GM06990 (cell line): ENCODE measurements around the gene ZSCAN26.

Experiments
- DNase-seq: peaks from one replicate; pipeline ENCODE4 v3.0.0-alpha.2; 2011; ENCODE audit not compliant: insufficient read length; ENCODE audit errors: extremely low read depth
- H3K27me3 ChIP-seq: replicated peaks from 2 replicates; pipeline ENCODE4 v1.6.0; 2011; ENCODE audit warnings: low read length; ENCODE audit not compliant: control insufficient read depth, insufficient read depth
- H3K36me3 ChIP-seq: 2 replicates; pipeline ENCODE4 v1.5.1; 2011; ENCODE audit warnings: low read length; ENCODE audit not compliant: control insufficient read depth, insufficient read depth
- H3K4me3 ChIP-seq: replicated peaks from 2 replicates; pipeline ENCODE4 v1.5.1; 2011; ENCODE audit warnings: low read depth, mild to moderate bottlenecking, control low read depth, low read length
- TF ChIP-seq, protein P1 (sequence below): IDR thresholded peaks from 2 replicates; pipeline ENCODE4 v1.5.1; 2011; ENCODE audit warnings: low read length, control low read depth, mild to moderate bottlenecking, inconsistent platforms; ENCODE audit not compliant: insufficient read depth, poor library complexity, severe bottlenecking

ZSCAN26 gene

DNA sequence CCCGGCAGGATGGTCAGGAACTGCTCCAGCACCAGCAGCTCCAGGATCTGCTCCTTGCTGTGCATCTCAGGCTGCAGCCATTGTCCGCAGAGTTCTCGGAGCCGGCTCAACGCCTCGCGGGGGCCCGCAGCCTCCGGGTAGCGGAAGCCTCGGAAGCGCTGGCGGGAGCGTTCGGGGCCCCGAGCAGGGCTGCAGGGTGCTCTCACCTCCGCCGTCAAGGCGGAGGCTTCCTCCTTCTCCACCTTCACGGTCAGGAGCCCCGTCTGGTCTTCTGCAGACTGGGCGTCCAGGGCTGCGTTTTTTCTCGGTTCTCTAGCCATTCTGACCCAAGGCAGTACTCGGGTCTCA, 15.3 kb upstream of the ZSCAN26 start:
- no peaks in the 10 kb centered on the region for H3K27me3 ChIP-seq
- DNase-seq = peak; percentile 62
- H3K36me3 ChIP-seq = peaks cover under 1% of the 10 kb centered on the region
- peak overlapping the region; percentile 79 for H3K4me3 ChIP-seq
- TF ChIP-seq, protein P1, sequence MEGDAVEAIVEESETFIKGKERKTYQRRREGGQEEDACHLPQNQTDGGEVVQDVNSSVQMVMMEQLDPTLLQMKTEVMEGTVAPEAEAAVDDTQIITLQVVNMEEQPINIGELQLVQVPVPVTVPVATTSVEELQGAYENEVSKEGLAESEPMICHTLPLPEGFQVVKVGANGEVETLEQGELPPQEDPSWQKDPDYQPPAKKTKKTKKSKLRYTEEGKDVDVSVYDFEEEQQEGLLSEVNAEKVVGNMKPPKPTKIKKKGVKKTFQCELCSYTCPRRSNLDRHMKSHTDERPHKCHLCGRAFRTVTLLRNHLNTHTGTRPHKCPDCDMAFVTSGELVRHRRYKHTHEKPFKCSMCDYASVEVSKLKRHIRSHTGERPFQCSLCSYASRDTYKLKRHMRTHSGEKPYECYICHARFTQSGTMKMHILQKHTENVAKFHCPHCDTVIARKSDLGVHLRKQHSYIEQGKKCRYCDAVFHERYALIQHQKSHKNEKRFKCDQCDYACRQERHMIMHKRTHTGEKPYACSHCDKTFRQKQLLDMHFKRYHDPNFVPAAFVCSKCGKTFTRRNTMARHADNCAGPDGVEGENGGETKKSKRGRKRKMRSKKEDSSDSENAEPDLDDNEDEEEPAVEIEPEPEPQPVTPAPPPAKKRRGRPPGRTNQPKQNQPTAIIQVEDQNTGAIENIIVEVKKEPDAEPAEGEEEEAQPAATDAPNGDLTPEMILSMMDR = no peak

DNA sequence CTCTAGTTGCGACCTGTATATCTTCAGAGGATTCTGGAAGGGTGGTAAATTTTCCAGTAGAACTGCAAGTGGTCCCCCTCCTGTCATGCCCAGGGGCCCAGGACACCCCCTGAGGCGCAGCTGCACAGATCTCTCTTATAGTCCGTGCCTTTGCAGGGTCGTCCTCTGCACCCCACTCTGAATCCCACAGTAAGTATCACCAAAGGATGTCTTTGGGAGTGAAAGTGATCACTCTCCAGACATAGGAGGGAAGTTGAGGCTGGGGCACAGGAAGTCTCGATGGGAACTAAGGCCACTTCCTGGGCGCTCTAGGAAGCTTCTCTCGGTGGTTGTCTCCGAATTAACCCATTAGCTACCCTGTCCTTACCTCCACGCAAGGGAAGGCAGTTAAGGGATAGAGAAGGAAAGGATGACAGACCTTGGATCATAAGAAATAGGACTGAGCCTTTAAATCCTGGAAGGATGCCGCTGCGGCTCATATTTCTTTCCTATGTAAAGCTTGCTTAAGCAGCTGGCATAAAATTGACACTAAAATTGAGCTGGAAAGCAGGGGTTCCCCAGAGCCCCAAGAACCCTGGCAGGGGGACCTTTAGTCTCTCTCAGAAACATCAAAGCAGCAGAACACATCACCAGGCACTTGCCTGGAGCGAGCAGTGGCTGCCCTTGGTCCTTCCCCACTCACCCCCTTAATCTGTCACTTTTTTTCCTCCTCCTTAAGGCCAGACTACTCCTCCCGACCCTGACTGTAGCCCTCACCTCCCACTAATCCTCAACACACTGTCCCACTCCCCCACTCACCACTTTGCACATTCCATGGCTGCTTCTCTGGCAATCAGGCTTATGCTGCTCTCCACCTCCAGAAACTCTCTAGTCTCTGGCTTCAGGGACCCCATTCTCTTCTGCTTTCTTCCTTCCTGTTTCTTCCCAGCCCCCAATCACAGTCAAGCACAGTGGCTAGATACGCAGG, 14.7 kb upstream of the ZSCAN26 start, which contains the start of gene ZKSCAN4:
Gene ZKSCAN4 (minus strand): TSS at position 261 of the 967 bp plus-strand sequence. CDS start 289 bp downstream, outside the sequence.
- TF ChIP-seq, protein P1 = no peak
- peak; percentile 70 for DNase-seq
- Histone ChIP-seq H3K36me3 (no peaks in the 10 kb centered on the region), H3K27me3 (no peaks in the 10 kb centered on the region), H3K4me3 (peak within 1 kb of the TSS; percentile 79)

DNA sequence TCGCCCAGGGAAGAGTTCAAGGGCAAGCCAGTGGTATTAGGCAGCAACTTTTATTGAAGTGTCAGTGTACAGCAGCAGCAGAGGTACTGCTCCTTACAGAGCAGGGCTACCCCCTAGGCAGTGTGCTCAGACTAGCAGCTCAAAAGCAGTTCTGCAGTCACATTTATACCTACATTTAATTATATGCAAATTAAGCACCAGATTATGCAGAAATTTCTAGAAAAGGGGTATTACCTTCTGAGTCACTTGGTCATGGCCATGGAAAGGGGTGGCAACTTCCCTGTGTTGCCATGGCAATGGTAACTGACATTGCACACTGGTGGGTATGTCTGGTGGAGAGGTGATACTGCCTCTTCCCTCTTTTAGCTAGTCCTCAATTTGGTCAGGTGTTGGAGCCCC, 12.8 kb upstream of the ZSCAN26 start:
- Histone ChIP-seq H3K36me3 (no peaks in the 10 kb centered on the region), H3K4me3 (no peak overlapping the region), H3K27me3 (no peaks in the 10 kb centered on the region)
- TF ChIP-seq, protein P1 = no peak
- DNase-seq = no peak

DNA sequence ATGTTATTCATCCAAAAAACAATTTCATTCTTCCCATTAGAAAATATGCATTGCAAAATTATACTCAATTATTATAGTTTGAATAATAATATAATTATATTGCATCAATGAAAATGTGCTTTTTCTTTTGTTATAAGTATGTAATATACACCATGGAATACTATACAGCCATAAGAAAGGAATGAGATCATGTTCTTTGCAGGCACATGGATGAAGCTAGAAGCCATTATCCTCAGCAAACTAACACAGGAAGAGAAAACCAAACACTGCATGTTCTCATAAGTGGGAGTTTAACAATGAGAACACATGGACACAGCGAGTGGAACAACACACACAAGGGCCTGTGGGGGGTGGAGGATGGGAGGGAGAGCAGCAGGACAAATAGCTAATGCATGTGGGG, 9.9 kb upstream of the ZSCAN26 start:
- TF ChIP-seq, protein P1 = no peak
- no peaks in the 10 kb centered on the region for H3K27me3 ChIP-seq
- no peak for DNase-seq
- H3K36me3 ChIP-seq = no peaks in the 10 kb centered on the region
- H3K4me3 ChIP-seq = no peak overlapping the region

DNA sequence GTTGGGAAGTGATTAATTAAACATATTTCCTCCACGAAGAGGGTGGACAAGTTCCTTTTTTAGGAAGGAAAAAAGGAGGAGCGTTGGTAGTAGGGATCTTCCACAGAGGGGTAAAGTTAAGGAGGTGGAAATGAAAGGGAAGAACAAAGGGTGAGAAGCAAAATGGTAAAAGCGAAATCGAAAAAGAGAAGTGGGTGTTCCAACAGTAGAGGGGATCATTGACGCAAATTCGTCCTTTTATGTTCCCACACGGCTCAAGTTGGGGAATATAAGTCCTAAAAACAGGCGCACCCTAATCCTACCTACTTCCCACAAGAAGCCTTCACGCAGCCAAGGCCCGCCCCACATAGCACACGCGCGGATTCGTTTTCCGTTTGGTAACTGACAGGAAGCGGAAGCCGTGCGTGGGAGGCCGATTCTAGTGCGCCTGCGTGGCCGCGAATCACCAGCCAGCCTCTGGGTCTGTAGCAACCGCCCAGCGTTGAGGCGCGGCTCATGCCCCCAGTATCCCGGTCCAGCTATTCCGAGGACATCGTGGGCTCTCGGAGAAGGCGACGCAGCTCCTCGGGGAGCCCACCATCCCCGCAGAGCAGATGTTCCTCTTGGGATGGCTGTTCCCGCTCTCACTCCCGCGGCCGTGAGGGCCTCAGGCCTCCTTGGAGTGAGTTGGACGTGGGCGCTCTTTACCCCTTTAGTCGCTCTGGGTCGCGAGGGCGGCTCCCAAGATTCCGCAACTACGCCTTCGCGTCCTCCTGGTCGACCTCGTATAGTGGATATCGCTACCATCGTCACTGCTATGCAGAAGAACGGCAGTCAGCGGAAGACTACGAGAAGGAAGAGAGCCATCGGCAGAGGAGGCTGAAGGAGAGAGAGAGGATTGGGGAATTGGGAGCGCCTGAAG, 7.8 kb upstream of the ZSCAN26 start, which contains the start of gene NKAPL:
Gene NKAPL (plus strand): TSS at position 421 of the 901 bp plus-strand sequence. CDS start 75 bp downstream, at position 496.
- TF ChIP-seq, protein P1 = no peak
- H3K36me3 ChIP-seq = no peaks in the 10 kb centered on the region
- no peaks in the 10 kb centered on the region for H3K27me3 ChIP-seq
- no peak within 1 kb of the TSS for H3K4me3 ChIP-seq
- DNase-seq = peak; percentile 7
